HUES48 (cell line): ENCODE data around the gene A2M.
A peak's percentile ranks its signal among the peaks of the same experiment; 100 is the strongest.

Experiments used
- H3K27ac ChIP-seq: one replicate; pipeline ENCODE4 v1.7.0; 2013; ENCODE audit warnings: low read depth, low read length, inconsistent platforms
- H3K27me3 ChIP-seq: 2 replicates; pipeline ENCODE4 v1.6.1; 2013; ENCODE audit warnings: mild to moderate bottlenecking, low read length; ENCODE audit not compliant: control insufficient read depth, insufficient read depth
- H3K36me3 ChIP-seq: 2 replicates; pipeline ENCODE4 v1.6.1; 2013; ENCODE audit warnings: low read length; ENCODE audit not compliant: control insufficient read depth, insufficient read depth
- H3K4me1 ChIP-seq: 2 replicates; pipeline ENCODE4 v1.6.1; 2013; ENCODE audit warnings: mild to moderate bottlenecking, low read length; ENCODE audit not compliant: control insufficient read depth, insufficient read depth
- H3K4me3 ChIP-seq: 2 replicates; pipeline ENCODE4 v1.5.1; 2013; ENCODE audit warnings: mild to moderate bottlenecking, low read depth, low read length
- H3K9ac ChIP-seq: 2 replicates; pipeline ENCODE4 v1.6.1; 2013; ENCODE audit warnings: mild to moderate bottlenecking, low read depth, low read length, moderate library complexity
- H3K9me3 ChIP-seq: 2 replicates; pipeline ENCODE4 v1.6.1; 2013; ENCODE audit warnings: low read length; ENCODE audit not compliant: control insufficient read depth, insufficient read depth

The A2M gene

DNA sequence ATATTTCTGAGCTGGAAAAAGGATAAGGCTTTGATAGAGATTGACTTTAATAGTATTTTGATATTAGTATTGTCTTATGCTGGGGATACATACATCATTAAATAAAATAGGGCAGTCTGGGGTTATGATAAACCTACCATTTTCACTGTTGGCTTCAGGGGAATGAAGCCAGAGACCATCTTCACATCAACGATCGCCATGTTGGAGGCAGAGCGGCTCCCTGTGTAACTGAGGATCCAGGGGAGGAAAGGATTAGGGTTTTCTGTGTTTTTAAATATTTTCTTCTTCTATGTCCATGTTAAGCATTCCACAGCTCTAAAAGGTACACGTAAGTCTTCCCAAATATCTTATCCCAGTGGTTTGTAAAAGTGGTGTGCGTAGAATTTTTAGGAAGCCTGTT, 45.4 kb downstream of the A2M start:
- Histone ChIP-seq H3K9me3 (peaks cover 6% of the 10 kb centered on the region; the same call in 1 of the 2 replicates), H3K4me1 (peaks cover 3% of the 10 kb centered on the region; the same call in 1 of the 2 replicates), H3K36me3 (no peaks in the 10 kb centered on the region), H3K9ac (no peak overlapping the region), H3K27me3 (no peaks in the 10 kb centered on the region), H3K27ac (no peak overlapping the region), H3K4me3 (no peak overlapping the region)

DNA sequence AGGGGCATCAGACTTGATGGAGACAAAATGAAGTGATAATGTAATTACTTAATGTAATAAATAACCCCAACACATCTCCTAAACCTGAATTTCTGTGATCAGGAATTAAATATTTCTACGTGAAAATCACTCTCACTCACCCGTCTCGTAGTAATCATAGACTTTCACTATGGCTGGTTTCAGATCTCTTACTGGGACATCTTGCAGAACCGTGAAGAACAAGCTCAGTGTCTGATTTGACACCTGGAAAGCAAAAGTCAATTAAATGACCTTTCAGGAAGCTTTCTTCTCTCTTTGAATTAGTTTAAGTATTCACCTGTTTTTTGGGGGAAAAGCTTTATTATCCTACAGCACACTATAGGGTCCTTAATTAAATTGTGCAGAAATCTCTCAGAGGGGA, 47.1 kb downstream of the A2M start:
- Histone ChIP-seq H3K4me1 (peaks cover 9% of the 10 kb centered on the region), H3K9ac (no peak overlapping the region), H3K9me3 (peaks cover 6% of the 10 kb centered on the region; the same call in 1 of the 2 replicates), H3K27ac (no peak overlapping the region), H3K4me3 (no peak overlapping the region), H3K36me3 (no peaks in the 10 kb centered on the region), H3K27me3 (no peaks in the 10 kb centered on the region)

DNA sequence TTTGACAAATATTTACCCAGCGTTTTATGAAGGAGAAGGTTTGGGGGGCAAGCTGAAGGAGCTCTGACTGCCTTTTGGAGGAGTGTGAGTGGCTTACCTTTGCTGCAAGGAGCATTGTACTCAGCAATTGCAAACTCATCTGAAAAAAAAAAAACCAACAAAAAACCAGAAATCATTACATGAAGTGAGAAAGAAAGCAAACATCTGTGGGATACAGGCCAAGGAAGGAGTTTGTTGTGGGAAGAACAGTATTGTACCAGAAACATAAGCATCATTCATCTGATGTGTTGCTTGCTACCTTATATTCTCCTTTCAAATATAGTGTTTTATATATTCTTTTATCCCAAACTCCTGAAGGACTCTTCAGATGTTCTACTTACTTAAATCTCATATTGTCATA, 47.6 kb downstream of the A2M start:
- Histone ChIP-seq H3K4me3 (no peak overlapping the region), H3K4me1 (peaks cover 11% of the 10 kb centered on the region), H3K9me3 (peaks cover 6% of the 10 kb centered on the region; the same call in 1 of the 2 replicates), H3K9ac (no peak overlapping the region), H3K36me3 (no peaks in the 10 kb centered on the region), H3K27me3 (no peaks in the 10 kb centered on the region), H3K27ac (no peak overlapping the region)

DNA sequence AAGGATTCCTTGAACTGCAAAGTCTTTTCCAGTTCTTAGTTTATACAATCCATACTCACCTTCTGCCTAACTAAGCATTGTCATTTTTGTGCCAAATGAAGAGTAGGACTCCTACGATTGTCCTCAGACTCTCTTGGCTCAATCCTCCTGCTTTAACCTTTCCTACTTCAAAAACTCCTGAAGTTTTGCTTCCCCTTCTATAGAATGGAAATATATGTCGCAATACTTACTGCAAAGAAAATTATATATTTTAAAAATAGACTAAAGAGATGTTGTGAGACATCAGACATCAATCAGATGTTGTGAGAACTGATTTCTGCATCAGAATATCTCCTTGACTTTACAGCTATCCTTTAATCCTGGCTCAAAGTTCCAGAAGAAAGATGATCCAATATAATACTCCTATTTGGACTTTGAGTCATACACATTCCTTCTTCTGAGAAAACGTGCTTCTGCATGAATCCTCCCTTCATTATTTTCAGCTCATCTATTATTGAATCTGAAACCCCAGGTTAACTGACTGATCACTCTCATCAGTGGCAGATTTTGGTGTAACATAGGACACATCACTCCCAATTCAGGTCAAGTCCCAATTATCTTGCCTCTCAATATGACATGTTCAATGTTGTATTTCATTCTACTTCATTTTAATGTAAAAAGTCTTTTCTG, 48.8 kb downstream of the A2M start:
- Histone ChIP-seq H3K36me3 (no peaks in the 10 kb centered on the region), H3K4me1 (peaks cover 11% of the 10 kb centered on the region), H3K9me3 (peaks cover 6% of the 10 kb centered on the region; the same call in 1 of the 2 replicates), H3K27ac (no peak overlapping the region), H3K9ac (no peak overlapping the region), H3K27me3 (no peaks in the 10 kb centered on the region), H3K4me3 (no peak overlapping the region)

DNA sequence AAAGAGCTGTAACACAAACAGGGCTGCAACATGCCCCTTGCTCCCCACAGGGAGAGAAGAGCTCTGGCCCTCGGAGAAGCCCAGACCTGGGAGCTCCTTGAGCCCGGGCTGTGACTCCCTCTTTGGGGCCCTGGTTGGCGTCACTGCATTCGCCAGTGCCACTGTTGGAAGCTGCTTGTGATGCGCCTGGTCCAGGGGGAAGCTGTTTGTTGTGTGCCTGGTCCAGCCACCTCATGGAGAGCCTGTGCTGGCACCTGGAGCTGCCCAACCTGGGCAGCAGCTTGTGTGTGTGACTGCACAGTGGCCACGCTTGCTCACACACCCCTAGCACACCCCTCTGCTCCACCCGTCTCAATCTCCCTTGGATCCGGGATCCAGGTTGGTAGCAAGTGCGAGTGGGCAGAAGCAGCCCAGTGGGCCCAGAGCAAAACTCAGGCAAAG, 49.5 kb downstream of the A2M start:
- no peak overlapping the region for H3K9ac ChIP-seq
- peaks cover 6% of the 10 kb centered on the region; the same call in 1 of the 2 replicates for H3K9me3 ChIP-seq
- no peaks in the 10 kb centered on the region for H3K36me3 ChIP-seq
- H3K27me3 ChIP-seq: no peaks in the 10 kb centered on the region
- H3K4me3 ChIP-seq: no peak overlapping the region
- H3K27ac ChIP-seq: no peak overlapping the region
- peaks cover 11% of the 10 kb centered on the region for H3K4me1 ChIP-seq

DNA sequence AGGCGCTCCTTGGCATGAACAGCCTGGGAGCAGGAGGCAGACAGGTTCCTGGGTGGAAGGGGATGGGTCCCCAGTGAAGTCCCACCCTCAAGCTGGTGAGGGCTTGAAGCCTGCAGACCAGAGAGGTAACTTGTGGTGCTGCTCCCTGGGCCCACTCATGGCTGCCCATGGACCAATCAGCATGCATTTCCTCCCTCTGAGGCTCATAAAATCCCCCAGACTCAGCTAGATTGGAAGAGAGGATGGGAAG, 50.2 kb downstream of the A2M start:
- 0 out of 2 replicates have a peak overlapping the region, but pooled peaks have one; percentile 64 for H3K9ac ChIP-seq
- H3K27ac ChIP-seq: peak overlapping the region; percentile 58

DNA sequence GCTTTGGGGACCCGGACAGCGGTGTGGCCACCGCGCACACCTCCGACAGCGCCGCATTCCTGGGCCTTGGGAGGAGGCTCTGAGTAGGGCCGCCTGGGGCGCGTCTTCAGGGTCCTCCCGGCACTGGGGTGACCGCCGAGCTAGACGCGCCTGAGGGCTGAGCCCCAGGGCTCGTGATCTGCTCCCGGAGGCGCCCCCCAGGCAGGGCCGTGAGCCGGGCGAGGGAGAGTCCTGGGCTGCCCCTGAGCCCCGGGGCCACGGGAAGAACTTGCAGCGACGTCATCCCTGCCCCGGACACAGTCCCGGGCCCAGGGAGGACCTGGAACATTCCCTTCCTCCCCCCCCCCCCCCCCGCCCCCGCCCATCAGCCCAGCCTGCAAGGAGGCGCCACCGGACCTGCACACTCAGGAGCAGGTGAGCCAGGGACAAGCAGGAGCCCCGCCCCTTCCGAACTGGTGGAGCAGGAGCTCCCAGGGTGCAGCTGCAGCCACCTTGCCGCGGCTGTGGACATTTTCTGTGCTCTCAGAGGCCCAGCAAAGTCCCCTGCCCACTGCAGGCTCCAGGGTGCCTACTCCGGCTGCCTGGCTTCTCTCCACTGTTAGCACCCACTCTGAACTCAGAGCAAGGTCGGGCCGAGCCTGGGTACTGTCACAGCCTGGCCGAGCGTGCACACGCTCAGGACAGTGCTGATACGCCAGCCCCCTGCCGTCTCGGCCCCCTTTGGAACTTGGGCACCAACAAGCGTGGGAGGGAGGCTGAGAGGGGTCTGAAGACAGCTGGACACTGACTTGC, 50.7 kb downstream of the A2M start:
- Histone ChIP-seq H3K9ac (peak overlapping the region; percentile 94), H3K9me3 (peaks cover 6% of the 10 kb centered on the region; the same call in 1 of the 2 replicates), H3K27ac (peak overlapping the region; percentile 92), H3K4me1 (peaks cover 11% of the 10 kb centered on the region), H3K27me3 (no peaks in the 10 kb centered on the region), H3K36me3 (no peaks in the 10 kb centered on the region), H3K4me3 (peak overlapping the region; percentile 93)

More for the DNA sequence above, 50.2 kb downstream of the A2M start:
- peaks cover 11% of the 10 kb centered on the region for H3K4me1 ChIP-seq
- peaks cover 6% of the 10 kb centered on the region; the same call in 1 of the 2 replicates for H3K9me3 ChIP-seq
- H3K27me3 ChIP-seq: no peaks in the 10 kb centered on the region
- H3K36me3 ChIP-seq: no peaks in the 10 kb centered on the region
- peak overlapping the region; percentile 93 for H3K4me3 ChIP-seq

DNA sequence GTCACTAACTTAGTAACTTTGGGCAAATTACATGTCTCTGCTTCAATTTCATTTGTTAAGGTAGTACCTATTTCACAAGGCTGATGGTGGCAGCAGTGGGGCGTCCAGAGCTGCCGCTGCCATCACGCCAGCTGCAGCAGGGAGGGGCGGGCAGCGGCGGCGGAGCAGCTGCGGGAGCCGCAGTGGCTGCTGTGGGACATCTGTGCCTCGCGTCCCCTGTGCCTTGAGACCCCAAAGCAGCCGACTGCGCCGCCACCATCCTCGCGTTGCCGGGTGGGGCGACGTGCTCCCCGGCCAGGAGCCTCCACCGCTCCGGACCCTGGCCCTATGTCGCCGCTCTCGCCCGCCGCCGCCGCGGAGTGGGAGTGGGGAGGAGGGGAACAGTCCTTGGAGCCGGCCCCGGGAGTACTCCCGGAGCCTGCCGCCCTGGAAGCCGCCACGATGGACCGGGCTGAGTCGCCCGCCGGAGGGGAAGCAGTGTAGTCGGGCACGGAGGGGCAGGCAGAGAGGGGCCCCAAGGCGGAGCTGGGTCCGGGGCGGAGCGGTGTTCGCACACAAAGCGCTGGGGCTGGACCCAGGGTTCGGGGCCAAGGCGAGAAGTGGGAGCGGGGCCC, 51.4 kb downstream of the A2M start:
- Histone ChIP-seq H3K4me3 (peak overlapping the region; percentile 93), H3K4me1 (peaks cover 11% of the 10 kb centered on the region), H3K9ac (peak overlapping the region; percentile 94)

DNA sequence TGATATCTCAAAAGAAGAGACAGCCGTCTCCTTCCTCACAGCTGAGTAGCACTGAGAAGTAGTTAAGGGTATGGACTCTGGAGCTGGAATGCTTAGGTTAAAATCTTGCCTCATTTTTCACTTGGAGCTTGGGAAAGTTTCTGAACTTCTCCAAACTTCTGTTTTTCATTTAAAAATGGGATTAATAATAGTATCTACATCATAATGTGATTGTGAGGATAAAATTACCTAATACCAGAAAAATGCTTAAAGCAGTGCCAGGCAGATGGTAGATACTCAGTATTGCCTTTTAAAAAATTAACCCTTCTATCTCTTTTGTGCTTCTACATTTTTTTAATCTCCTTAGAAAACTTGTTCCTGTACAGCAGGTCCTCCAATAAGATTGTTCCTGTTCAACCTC, 63.1 kb downstream of the A2M start:
- no peaks in the 10 kb centered on the region for H3K9me3 ChIP-seq
- H3K4me1 ChIP-seq: no peaks in the 10 kb centered on the region
- no peaks in the 10 kb centered on the region for H3K36me3 ChIP-seq
- no peaks in the 10 kb centered on the region for H3K27me3 ChIP-seq
- H3K4me3 ChIP-seq: no peak overlapping the region
- H3K9ac ChIP-seq: no peak overlapping the region
- H3K27ac ChIP-seq: no peak overlapping the region

More for the DNA sequence above, 51.4 kb downstream of the A2M start:
- Histone ChIP-seq H3K27me3 (no peaks in the 10 kb centered on the region), H3K27ac (peak overlapping the region; percentile 92), H3K9me3 (peaks cover 6% of the 10 kb centered on the region; the same call in 1 of the 2 replicates), H3K36me3 (no peaks in the 10 kb centered on the region)

DNA sequence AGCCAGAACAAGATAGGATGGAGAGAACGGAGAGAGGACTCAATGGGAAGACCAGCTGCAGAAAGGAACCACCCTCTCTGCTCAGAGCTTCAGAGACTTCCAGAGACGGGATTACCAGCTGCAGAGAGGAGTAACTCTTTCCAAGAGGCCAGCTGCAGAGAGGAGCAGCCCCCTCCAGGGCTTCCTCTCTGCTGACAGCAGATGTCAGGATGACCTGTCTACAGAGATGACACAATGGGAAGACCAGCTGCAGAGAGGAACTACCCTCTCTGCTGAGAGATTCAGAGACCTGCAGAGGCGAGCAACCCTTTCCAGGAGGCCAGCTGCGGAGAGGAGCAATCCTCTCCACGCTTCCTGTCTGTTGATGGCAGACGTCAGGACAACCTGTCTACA, 64.6 kb downstream of the A2M start:
- no peak overlapping the region for H3K27ac ChIP-seq
- no peaks in the 10 kb centered on the region for H3K9me3 ChIP-seq
- H3K9ac ChIP-seq: no peak overlapping the region
- no peaks in the 10 kb centered on the region for H3K27me3 ChIP-seq
- H3K36me3 ChIP-seq: no peaks in the 10 kb centered on the region
- no peaks in the 10 kb centered on the region for H3K4me1 ChIP-seq
- no peak overlapping the region for H3K4me3 ChIP-seq
